Smooth muscle cell (in vitro differentiated cells): ENCODE data around the gene APCDD1L. TPM values are rescaled to one million over a fixed set of nuclear protein-coding genes. Genes with fewer than 3 reads are reported as not detected.

ENCODE experiments used
- DNase-seq: peaks from one replicate; lab custom pipeline; 2025; ENCODE audit not compliant: unreplicated experiment; lab: John Stamatoyannopoulos, UW
- H2AFZ ChIP-seq: fragments of 200-600 bp; sonication (generic); 2 replicates; pipeline ENCODE4 v1.6.0; 2016; ENCODE audit warnings: antibody characterized with exemption, low read depth, mild to moderate bottlenecking
- H3F3A ChIP-seq: fragments of 200-600 bp; sonication (generic); 2 replicates; pipeline ENCODE4 v1.6.0; 2017; ENCODE audit warnings: antibody characterized with exemption, low read depth
- H3K27ac ChIP-seq: fragments of 200-600 bp; sonication (generic); 2 replicates; pipeline ENCODE4 v1.5.1; 2016; ENCODE audit warnings: low read depth, mild to moderate bottlenecking
- H3K27me3 ChIP-seq: fragments of 200-600 bp; sonication (generic); 2 replicates; pipeline ENCODE4 v1.6.1; 2016; ENCODE audit warnings: low read depth, mild to moderate bottlenecking
- H3K36me3 ChIP-seq: fragments of 200-600 bp; sonication (generic); 2 replicates; pipeline ENCODE4 v1.5.1; 2016; ENCODE audit warnings: low read depth
- H3K4me1 ChIP-seq: fragments of 200-600 bp; sonication (generic); 2 replicates; pipeline ENCODE4 v1.5.1; 2016; ENCODE audit warnings: low read depth
- H3K4me2 ChIP-seq: fragments of 200-600 bp; sonication (generic); 2 replicates; pipeline ENCODE4 v1.6.0; 2016; ENCODE audit warnings: mild to moderate bottlenecking
- H3K4me3 ChIP-seq: fragments of 200-600 bp; sonication (generic); 2 replicates; pipeline ENCODE4 v1.5.1; 2016; ENCODE audit warnings: mild to moderate bottlenecking
- H3K79me2 ChIP-seq: fragments of 200-600 bp; sonication (generic); 2 replicates; pipeline ENCODE4 v1.6.0; 2016; ENCODE audit warnings: low read depth, mild to moderate bottlenecking
- H3K9ac ChIP-seq: fragments of 200-600 bp; sonication (generic); 2 replicates; pipeline ENCODE4 v1.6.0; 2016; ENCODE audit warnings: low read depth
- H3K9me3 ChIP-seq: fragments of 200-600 bp; sonication (generic); replicated peaks from 2 replicates; pipeline ENCODE4 v1.5.1; 2016; ENCODE audit warnings: low read depth
- H4K20me1 ChIP-seq: fragments of 200-600 bp; sonication (generic); 2 replicates; pipeline ENCODE4 v1.6.0; 2016; ENCODE audit warnings: low read depth
- WGBS: methylation state at CpG from one replicate; pipeline ENCODE4 v1.1.7; 2016; ENCODE audit warnings: low lambda C conversion rate; 5-methylcytosine and 5-hydroxymethylcytosine counted together
- polyA plus RNA-seq: library from polyadenylated mRNA; unstranded; fragments of >200 nt; fragmentation: Nextera tagmentation; extraction: Ambion mirVana; gene quantifications from 2 replicates; pipeline ENCODE4 v1.2.1, GENCODE V29; 2016
- total RNA-seq: library from RNA; depleted of rRNA; stranded (reverse); fragments of >200 nt; gene quantifications from 2 replicates; pipeline ENCODE4 v1.2.3, GENCODE V29; 2014
- TF ChIP-seq, protein P1 (sequence below): fragments of 200-600 bp; sonication (generic); IDR thresholded peaks from 2 replicates; pipeline ENCODE4 v1.5.1; 2017; ENCODE audit warnings: borderline replicate concordance, mild to moderate bottlenecking, antibody characterized with exemption; ENCODE audit not compliant: insufficient read depth, poor library complexity, severe bottlenecking

The APCDD1L gene
- total and polyA plus RNA-seq, 2 experiments from 2014 or later: 9.4 to 18.3 TPM

DNA sequence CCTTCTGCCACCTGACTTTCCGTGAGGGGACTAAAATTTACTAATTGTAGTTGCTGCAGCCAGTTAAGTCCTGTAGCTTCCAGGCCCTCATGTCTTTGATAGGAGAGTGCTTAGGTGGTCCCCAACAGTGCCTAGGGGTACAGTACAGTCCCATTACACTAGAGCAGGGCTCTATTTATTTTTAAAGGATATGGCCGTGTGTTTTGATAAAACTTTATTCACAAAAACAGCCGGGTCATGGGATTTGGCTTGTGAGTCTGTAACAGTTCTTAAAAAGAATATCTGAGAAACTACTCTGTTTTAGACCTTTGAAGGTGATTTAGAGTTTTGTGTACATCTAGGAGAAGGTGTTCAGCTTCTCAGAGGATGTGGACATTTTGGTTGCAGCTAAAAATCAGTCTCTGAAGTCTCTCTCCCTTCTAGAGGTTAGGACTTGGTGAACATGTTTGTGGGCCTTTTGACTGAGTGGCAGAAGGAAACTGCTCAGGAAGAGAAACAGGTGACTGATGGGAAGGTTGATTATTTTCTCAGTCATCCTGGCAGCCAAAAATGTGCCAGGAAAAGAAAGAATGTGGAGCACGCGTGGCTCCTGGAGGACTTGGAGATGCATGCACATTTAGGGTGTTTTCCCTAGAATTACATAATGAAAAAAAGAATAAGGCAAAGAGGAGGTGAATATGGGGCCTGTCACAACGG is 68.8 kb downstream of the APCDD1L start:
- no peak overlapping the region for H3K9ac ChIP-seq
- WGBS: 95% methylated on average over 6 of the region's 6 CpGs

DNA sequence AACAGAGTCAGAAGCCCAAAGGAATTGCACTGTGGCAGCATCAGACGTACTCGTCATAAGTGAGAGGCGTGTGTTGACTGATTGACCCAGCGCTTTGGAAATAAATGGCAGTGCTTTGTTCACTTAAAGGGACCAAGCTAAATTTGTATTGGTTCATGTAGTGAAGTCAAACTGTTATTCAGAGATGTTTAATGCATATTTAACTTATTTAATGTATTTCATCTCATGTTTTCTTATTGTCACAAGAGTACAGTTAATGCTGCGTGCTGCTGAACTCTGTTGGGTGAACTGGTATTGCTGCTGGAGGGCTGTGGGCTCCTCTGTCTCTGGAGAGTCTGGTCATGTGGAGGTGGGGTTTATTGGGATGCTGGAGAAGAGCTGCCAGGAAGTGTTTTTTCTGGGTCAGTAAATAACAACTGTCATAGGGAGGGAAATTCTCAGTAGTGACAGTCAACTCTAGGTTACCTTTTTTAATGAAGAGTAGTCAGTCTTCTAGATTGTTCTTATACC is 70.4 kb downstream of the APCDD1L start:
- Histone ChIP-seq H3K9me3 (no peaks in the 10 kb centered on the region), H3K79me2 (no peaks in the 10 kb centered on the region), H3K4me3 (no peak overlapping the region), H4K20me1 (peaks cover 58% of the 10 kb centered on the region), H3K36me3 (peaks cover 4% of the 10 kb centered on the region), H3K27ac (no peak overlapping the region), H2AFZ (no peak overlapping the region), H3K4me1 (no peaks in the 10 kb centered on the region), H3F3A (no peaks in the 10 kb centered on the region), H3K9ac (no peak overlapping the region), H3K27me3 (no peaks in the 10 kb centered on the region), H3K4me2 (no peak overlapping the region)
- 95% methylated on average over 5 of the region's 5 CpGs for WGBS
- no peak for DNase-seq
- TF ChIP-seq, protein P1, sequence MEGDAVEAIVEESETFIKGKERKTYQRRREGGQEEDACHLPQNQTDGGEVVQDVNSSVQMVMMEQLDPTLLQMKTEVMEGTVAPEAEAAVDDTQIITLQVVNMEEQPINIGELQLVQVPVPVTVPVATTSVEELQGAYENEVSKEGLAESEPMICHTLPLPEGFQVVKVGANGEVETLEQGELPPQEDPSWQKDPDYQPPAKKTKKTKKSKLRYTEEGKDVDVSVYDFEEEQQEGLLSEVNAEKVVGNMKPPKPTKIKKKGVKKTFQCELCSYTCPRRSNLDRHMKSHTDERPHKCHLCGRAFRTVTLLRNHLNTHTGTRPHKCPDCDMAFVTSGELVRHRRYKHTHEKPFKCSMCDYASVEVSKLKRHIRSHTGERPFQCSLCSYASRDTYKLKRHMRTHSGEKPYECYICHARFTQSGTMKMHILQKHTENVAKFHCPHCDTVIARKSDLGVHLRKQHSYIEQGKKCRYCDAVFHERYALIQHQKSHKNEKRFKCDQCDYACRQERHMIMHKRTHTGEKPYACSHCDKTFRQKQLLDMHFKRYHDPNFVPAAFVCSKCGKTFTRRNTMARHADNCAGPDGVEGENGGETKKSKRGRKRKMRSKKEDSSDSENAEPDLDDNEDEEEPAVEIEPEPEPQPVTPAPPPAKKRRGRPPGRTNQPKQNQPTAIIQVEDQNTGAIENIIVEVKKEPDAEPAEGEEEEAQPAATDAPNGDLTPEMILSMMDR: no peak

More for the DNA sequence above, 68.8 kb downstream of the APCDD1L start:
- H3F3A ChIP-seq: no peaks in the 10 kb centered on the region
- H3K27me3 ChIP-seq: no peaks in the 10 kb centered on the region
- no peaks in the 10 kb centered on the region for H3K4me1 ChIP-seq
- H4K20me1 ChIP-seq: peaks cover 45% of the 10 kb centered on the region
- H3K9me3 ChIP-seq: no peaks in the 10 kb centered on the region
- TF ChIP-seq, protein P1: no peak
- no peak overlapping the region for H3K27ac ChIP-seq
- no peak overlapping the region for H2AFZ ChIP-seq
- H3K36me3 ChIP-seq: no peaks in the 10 kb centered on the region
- H3K4me3 ChIP-seq: no peak overlapping the region
- no peak overlapping the region for H3K4me2 ChIP-seq
- H3K79me2 ChIP-seq: no peaks in the 10 kb centered on the region
- no peak for DNase-seq

DNA sequence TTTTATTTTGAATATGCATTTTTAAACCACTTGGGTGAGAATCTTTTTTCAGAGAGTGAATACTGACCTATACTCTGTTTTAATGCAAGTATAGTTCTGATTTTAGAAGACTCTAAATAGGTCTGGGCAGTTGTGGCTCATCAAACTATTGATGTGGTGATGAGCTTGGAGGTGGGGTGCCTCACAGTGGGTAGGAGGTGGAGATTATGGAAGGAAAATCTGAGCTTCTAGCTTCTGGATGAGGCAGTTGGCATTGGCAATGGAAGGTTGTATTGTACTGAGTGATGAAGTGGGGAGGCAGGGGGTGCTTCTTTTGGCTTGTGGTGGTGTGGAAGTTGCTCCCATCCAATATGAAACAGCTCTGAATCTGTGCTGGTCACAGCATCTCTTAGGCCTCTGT is 73.5 kb downstream of the APCDD1L start:
- H3K9ac ChIP-seq: no peak overlapping the region
- peaks cover 69% of the 10 kb centered on the region for H4K20me1 ChIP-seq
- H3K36me3 ChIP-seq: peaks cover 4% of the 10 kb centered on the region
- H2AFZ ChIP-seq: no peak overlapping the region
- TF ChIP-seq, protein P1: no peak
- peaks cover 19% of the 10 kb centered on the region for H3K79me2 ChIP-seq
- no peaks in the 10 kb centered on the region for H3K4me1 ChIP-seq
- DNase-seq: no peak
- H3K27me3 ChIP-seq: no peaks in the 10 kb centered on the region
- H3K9me3 ChIP-seq: no peaks in the 10 kb centered on the region
- no peak overlapping the region for H3K4me2 ChIP-seq
- no peak overlapping the region for H3K27ac ChIP-seq
- H3K4me3 ChIP-seq: no peak overlapping the region
- H3F3A ChIP-seq: no peaks in the 10 kb centered on the region
